Esophagus squamous epithelium (tissue), 4 donors: ENCODE measurements around the gene SPRR1B.

ENCODE experiments used
- POLR2A ChIP-seq, 4 donors: fragments of 450-650 bp; IDR thresholded peaks; one replicate each; pipeline ENCODE4 v1.6.1; 2017; ENCODE audit warnings: antibody characterized with exemption in 4 of 4, mild to moderate bottlenecking in 4 of 4, moderate library complexity in 3 of 4
- TF ChIP-seq, protein P1 (sequence below), 6 experiments: fragments of 450-650 bp in 4 of 6; fragments of 200-600 bp in 2 of 6; sonication (generic) in 2 of 6; IDR thresholded peaks; one replicate each; pipeline ENCODE4 v1.5.1; 2016 to 2019; ENCODE audit warnings: antibody characterized with exemption in 6 of 6, mild to moderate bottlenecking in 4 of 6, moderate library complexity in 4 of 6

DNA sequence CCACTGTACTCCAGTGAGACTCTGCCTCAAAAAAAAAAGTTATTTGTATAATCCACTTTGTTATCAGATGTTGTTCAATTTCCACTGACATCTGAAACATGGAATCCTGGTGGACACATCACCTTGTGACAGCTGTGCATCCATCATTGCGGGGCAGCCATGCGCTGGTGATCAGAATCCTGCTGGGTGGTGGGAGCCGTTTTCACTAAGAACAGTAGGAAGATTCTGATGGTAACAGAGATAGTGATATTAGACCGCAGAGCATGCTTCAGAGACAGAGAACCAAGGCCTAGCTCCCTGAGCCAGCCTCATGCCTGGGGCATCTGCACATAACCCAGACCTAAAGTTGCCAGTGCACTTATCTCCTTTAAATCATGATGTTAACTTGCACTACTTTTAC, 32.5 kb upstream of the SPRR1B start:
- no peak for TF ChIP-seq POLR2A (IDR thresholded peaks at IDR 0.05)
- TF ChIP-seq, protein P1, sequence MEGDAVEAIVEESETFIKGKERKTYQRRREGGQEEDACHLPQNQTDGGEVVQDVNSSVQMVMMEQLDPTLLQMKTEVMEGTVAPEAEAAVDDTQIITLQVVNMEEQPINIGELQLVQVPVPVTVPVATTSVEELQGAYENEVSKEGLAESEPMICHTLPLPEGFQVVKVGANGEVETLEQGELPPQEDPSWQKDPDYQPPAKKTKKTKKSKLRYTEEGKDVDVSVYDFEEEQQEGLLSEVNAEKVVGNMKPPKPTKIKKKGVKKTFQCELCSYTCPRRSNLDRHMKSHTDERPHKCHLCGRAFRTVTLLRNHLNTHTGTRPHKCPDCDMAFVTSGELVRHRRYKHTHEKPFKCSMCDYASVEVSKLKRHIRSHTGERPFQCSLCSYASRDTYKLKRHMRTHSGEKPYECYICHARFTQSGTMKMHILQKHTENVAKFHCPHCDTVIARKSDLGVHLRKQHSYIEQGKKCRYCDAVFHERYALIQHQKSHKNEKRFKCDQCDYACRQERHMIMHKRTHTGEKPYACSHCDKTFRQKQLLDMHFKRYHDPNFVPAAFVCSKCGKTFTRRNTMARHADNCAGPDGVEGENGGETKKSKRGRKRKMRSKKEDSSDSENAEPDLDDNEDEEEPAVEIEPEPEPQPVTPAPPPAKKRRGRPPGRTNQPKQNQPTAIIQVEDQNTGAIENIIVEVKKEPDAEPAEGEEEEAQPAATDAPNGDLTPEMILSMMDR (IDR thresholded peaks at IDR 0.05), result no peak
